ENCODE measurements around the gene ARL1.
"Not testable (repeated sequence)": the region's sequence is repeated elsewhere in the genome, so short reads cannot be mapped to it uniquely, and the experiment has no call there.

ARL1 gene

DNA sequence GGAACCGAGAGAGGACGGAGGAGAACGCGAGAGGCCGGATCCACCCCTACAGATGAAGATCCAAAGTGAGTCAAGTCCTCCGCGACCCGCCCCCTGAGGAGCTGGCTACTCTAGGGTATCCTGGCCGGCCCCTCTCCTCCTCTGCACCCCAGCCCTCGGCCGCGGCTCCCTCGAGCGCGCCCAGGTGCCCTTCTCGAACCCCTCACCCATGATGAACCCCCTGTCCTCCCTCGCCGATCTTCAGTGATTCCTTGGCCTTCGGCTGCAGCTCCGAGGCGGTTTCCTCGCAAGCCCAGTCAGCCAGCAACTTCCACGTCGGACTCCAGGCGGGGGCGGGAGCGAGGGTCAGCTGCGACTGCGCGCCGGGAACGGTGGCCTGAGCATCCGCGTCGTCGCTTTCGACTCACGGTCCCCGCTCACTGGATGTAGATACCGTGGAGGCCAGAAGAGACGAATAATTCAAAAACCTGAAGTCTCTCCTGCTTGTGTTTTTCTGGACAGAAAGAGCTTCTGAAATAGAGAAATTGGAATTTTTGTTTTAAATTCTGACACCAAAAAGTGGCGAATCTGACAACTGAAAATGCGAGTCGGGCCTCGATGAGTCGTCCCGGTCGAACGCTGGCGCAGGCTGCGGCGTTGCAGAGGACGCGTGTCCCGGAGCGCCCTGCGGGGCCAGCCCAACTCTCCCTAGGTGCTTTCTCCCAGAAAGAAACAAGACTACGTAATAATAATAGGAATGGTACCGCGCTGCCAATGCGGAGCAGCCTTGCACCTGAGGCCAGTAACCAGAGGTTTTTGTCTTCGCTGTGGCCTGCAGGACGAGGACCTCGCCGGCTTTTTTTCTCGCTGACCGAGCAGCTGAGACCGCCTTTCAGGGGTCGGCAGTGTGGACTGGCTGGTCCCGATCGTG lies at the start of gene ARL1:
Gene ARL1, minus strand, starts transcription at position 337 of the 910 bp plus-strand sequence. Its CDS starts 127 bp downstream, at position 210.
- FAIRE-seq, result peak; percentile 82
- DNase-seq (ENCODE audit: insufficient read length, low spot score), result peak; percentile 80

DNA sequence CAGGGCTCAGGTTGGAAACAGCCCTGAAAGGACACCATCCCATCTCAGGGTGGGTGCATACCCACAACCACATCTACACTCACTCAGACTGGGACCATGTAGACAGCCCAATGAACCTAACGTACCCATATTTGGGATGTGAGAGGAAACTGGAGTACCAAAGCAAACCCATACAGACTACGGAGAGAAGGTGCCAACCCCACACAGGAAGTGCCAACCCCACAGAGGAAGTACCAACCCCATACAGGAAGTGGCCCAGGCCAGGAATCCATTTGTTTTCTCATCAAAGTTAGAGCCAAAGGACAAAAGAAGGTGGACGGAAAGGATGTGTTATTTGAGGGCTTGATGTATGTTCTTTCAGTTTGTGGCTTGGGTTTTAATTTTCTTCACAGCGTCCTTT lies 48.1 kb upstream of the ARL1 start:
- TF ChIP-seq POLR2A (IDR thresholded peaks at IDR 0.05; ENCODE audit: low read depth, low read length), result no peak
- DNase-seq (ENCODE audit: insufficient read length, low spot score), result no peak
- FAIRE-seq, result no peak

More for the DNA sequence above, at the start of gene ARL1:
- TF ChIP-seq POLR2A (IDR thresholded peaks at IDR 0.05; ENCODE audit: low read depth, low read length), result peak; percentile 82

DNA sequence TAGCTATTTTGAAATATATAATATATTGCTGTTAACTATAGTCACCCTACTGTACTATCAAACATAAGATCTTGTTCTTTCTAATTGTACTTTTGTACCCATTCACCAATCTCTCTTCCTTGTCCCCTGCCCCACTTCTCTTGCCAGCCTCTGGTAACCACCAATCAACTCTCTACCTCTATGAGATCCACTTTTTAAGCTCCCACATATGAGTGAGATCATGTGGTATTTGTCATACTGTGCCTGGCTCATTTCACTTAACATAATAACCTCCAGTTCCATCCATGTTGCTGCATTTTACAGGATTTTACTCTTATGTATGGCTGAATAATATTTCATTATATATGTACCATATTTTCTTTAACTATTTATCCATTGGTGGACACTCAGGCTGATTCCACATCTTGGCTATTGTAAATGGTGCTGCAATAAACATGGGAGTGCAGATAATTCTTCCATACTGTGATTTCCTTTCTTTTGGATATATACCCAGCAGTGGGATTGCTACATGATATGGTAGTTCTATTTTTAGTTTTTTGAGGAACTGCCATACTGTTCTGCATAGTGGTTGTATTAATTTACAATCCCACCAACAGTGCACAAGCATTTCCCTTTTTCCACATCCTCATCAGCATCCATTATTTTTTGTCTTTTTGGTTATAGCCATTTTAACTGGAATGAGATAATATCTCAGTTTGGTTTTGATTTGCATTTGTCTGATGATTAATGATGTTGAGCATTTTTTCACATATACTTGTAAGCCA lies 34.1 kb upstream of the ARL1 start:
- FAIRE-seq (no peak), DNase-seq (ENCODE audit: insufficient read length, low spot score) (no peak)
- TF ChIP-seq POLR2A (IDR thresholded peaks at IDR 0.05; ENCODE audit: low read depth, low read length), result no peak

DNA sequence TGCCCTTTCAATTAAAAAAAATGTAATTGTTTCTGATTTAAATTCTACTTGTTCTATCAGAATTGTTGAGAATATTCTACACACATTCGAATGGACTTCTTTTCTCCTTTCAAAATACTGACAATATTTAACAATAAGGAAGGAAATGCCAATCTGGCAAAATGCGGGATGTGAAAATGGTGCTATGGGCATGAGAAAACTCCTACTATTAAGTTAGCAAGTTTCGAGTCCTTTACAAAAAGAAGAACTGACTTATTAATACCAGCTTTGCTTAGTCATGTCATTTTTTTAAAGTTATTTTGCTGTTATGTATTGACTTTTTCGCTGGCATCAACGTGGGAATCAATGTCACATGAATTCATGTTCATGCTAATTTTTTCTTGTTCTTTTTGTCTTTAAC lies 31.7 kb upstream of the ARL1 start:
- FAIRE-seq (no peak), DNase-seq (ENCODE audit: insufficient read length, low spot score) (no peak)
- TF ChIP-seq POLR2A (IDR thresholded peaks at IDR 0.05; ENCODE audit: low read depth, low read length), result no peak

- no peak for TF ChIP-seq POLR2A (IDR thresholded peaks at IDR 0.05; ENCODE audit: low read depth, low read length)
- FAIRE-seq (no peak), DNase-seq (ENCODE audit: insufficient read length, low spot score) (no peak)
These were observed 28.6 kb upstream of the ARL1 start for GRCh38 chr12:101436136-101436535.

GRCh38 chr12:101430456-101430855 lies 22.9 kb upstream of the ARL1 start:
- no peak for TF ChIP-seq POLR2A (IDR thresholded peaks at IDR 0.05; ENCODE audit: low read depth, low read length)
- FAIRE-seq (no peak), DNase-seq (ENCODE audit: insufficient read length, low spot score) (no peak)

GRCh38 chr12:101424620-101425019 lies 17.0 kb upstream of the ARL1 start:
- FAIRE-seq (no peak), DNase-seq (ENCODE audit: insufficient read length, low spot score) (no peak)

DNA sequence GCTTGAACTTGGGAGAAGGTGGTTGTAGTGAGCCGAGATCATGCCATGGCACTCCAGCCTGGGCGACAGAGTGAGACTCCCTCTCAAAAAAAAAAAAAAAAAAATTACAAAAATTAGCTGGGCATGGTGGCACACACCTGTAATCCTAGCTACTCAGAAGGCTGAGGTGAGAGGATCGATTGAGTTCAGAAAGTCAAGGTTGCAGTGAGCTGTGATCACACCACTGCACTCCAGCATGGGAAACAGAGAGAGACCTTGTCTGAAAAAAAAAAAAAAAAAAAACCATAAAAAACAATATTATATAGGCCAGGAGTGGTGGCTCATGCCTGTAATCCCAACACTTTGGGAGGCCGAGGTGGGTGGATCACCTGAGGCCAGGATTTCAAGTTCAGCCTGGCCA lies 14.5 kb upstream of the ARL1 start:
- not testable (repeated sequence) for FAIRE-seq; DNase-seq (ENCODE audit: insufficient read length, low spot score)

More at GRCh38 chr12:101424620-101425019, 17.0 kb upstream of the ARL1 start:
- no peak for TF ChIP-seq POLR2A (IDR thresholded peaks at IDR 0.05; ENCODE audit: low read depth, low read length)

GRCh38 chr12:101415228-101415627 lies 7.7 kb upstream of the ARL1 start:
- FAIRE-seq, result no peak
- TF ChIP-seq POLR2A (IDR thresholded peaks at IDR 0.05; ENCODE audit: low read depth, low read length), result no peak

GRCh38 chr12:101414533-101415119 lies 7.1 kb upstream of the ARL1 start:
- TF ChIP-seq POLR2A (IDR thresholded peaks at IDR 0.05; ENCODE audit: low read depth, low read length), result no peak
- peak; percentile 78 for FAIRE-seq
- DNase-seq (ENCODE audit: insufficient read length, low spot score), result no peak

More at GRCh38 chr12:101415228-101415627, 7.7 kb upstream of the ARL1 start:
- DNase-seq (ENCODE audit: insufficient read length, low spot score), result no peak

DNA sequence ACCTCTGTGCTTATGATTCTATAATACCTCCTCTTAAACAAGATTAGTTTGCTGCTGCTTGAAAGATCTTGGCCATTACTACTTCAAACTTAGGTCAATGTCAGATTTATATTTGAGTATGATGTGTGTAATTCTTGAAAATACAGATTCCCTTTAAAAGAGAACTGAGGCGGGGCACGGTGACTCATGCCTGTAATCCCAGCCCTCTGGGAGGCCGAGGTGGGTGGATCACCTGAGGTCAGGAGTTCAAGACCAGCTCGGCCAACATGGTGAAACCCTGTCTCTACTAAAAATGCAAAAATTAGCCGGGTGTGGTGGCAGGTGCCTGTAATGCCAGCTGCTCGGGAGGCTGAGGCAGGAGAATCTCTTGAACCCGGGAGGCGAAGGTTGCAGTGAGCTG lies 2.6 kb upstream of the ARL1 start:
- not testable (repeated sequence) for DNase-seq (ENCODE audit: insufficient read length, low spot score); FAIRE-seq

- DNase-seq (ENCODE audit: insufficient read length, low spot score) (peak; percentile 19), FAIRE-seq (no peak)
- TF ChIP-seq POLR2A (IDR thresholded peaks at IDR 0.05; ENCODE audit: low read depth, low read length), result no peak
These were observed 530 bp downstream of the ARL1 start for GRCh38 chr12:101407049-101407435.

DNA sequence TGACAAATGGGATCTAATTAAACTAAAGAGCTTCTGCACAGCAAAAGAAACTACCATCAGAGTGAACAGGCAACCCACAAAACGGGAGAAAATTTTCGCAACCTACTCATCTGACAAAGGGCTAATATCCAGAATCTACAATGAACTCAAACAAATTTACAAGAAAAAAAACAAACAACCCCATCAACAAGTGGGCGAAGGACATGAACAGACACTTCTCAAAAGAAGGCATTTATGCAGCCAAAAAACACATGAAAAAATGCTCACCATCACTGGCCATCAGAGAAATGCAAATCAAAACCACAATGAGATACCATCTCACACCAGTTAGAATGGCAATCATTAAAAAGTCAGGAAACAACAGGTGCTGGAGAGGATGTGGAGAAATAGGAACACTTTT lies 16.4 kb downstream of the ARL1 start:
- not testable (repeated sequence) for DNase-seq (ENCODE audit: insufficient read length, low spot score); FAIRE-seq

DNA sequence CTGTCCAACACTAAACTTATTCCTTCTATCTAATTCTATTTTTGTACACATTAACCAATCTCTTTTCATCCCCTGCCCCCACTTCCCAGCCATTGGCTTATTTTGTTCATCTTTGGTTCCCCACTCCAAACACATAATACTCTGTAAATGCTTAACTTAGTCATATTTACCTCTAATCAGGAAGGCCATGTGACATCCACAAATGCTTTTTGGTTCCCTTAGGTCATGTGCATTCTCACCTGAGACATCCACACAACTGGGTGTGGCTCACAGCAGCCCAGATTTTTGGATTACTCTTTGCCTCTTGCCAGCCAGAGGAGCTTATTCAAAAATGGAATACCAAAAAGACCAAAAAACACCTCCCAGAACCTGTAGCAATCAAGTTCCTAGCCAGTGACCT lies 28.4 kb downstream of the ARL1 start:
- TF ChIP-seq POLR2A (IDR thresholded peaks at IDR 0.05; ENCODE audit: low read depth, low read length), result no peak
- DNase-seq (ENCODE audit: insufficient read length, low spot score) (no peak), FAIRE-seq (no peak)

Data from H54 (cell line).